IMR-90 (cell line): Measurements from ENCODE around the gene ZFR2.

ENCODE experiments used
- CEBPB ChIP-seq: IDR thresholded peaks from 2 replicates; pipeline ENCODE4 v1.6.1; 2012; ENCODE audit warnings: low read depth, low read length, improper control_type of control experiment
- CTCF ChIP-seq: conservative IDR thresholded peaks from 2 replicates; pipeline ENCODE4 v1.5.1; 2012; ENCODE audit warnings: mild to moderate bottlenecking, low read depth, low read length, improper control_type of control experiment
- MAZ ChIP-seq: IDR thresholded peaks from 2 replicates; pipeline ENCODE4 v1.6.1; 2012; ENCODE audit warnings: low read depth, mild to moderate bottlenecking, low read length, improper control_type of control experiment, moderate library complexity, borderline replicate concordance
- POLR2A ChIP-seq: IDR thresholded peaks from 2 replicates; pipeline ENCODE4 v1.6.1; 2012; ENCODE audit warnings: mild to moderate bottlenecking, low read depth, low read length
- RAD21 ChIP-seq: IDR thresholded peaks from 2 replicates; pipeline ENCODE4 v1.6.1; 2012; ENCODE audit warnings: low read length, improper control_type of control experiment
- RCOR1 ChIP-seq: IDR thresholded peaks from 2 replicates; pipeline ENCODE4 v1.6.1; 2012; ENCODE audit warnings: mild to moderate bottlenecking, low read length, improper control_type of control experiment; ENCODE audit not compliant: insufficient replicate concordance
- SMC3 ChIP-seq: fragments of 150-350 bp; IDR thresholded peaks from 2 replicates; pipeline ENCODE4 v1.6.1; 2016; ENCODE audit warnings: low read depth, mild to moderate bottlenecking, antibody characterized with exemption, low read length, moderate library complexity
- TF ChIP-seq, protein P1 (sequence below): fragments of 150-350 bp; IDR thresholded peaks from 2 replicates; pipeline ENCODE4 v1.6.1; 2017; ENCODE audit warnings: mild to moderate bottlenecking, antibody characterized with exemption, low read length, low read depth
- TF ChIP-seq, protein P2 (sequence below): fragments of 150-350 bp; IDR thresholded peaks from 2 replicates; pipeline ENCODE4 v1.6.1; 2016; ENCODE audit warnings: low read depth, mild to moderate bottlenecking, low read length, moderate library complexity, borderline replicate concordance

GRCh38 chr19:3788996-3789778, 79.7 kb downstream of the ZFR2 start:
- TF ChIP-seq RAD21 (no peak), CEBPB (no peak), POLR2A (no peak), CTCF (no peak), RCOR1 (no peak), SMC3 (no peak), MAZ (no peak)
- TF ChIP-seq, protein P1, sequence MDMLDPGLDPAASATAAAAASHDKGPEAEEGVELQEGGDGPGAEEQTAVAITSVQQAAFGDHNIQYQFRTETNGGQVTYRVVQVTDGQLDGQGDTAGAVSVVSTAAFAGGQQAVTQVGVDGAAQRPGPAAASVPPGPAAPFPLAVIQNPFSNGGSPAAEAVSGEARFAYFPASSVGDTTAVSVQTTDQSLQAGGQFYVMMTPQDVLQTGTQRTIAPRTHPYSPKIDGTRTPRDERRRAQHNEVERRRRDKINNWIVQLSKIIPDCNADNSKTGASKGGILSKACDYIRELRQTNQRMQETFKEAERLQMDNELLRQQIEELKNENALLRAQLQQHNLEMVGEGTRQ = no peak
- TF ChIP-seq, protein P2, sequence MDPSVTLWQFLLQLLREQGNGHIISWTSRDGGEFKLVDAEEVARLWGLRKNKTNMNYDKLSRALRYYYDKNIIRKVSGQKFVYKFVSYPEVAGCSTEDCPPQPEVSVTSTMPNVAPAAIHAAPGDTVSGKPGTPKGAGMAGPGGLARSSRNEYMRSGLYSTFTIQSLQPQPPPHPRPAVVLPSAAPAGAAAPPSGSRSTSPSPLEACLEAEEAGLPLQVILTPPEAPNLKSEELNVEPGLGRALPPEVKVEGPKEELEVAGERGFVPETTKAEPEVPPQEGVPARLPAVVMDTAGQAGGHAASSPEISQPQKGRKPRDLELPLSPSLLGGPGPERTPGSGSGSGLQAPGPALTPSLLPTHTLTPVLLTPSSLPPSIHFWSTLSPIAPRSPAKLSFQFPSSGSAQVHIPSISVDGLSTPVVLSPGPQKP = no peak
